Femur (tissue), 1 donor: ENCODE measurements around the gene PRKAG3.
"Not testable (repeated sequence)": the region's sequence is repeated elsewhere in the genome, so short reads cannot be mapped to it uniquely, and the experiment has no call there.

ENCODE experiments used
- DNase-seq: peaks from one replicate; pipeline ENCODE4 v3.0.0-alpha.2; 2017

The PRKAG3 gene

GRCh38 chr2:218861645-218862318 lies 30.2 kb upstream of the PRKAG3 start:
- no peak for DNase-seq

- peak; percentile 80 for DNase-seq
Measured at GRCh38 chr2:218860950-218861381, 29.4 kb upstream of the PRKAG3 start.

DNA sequence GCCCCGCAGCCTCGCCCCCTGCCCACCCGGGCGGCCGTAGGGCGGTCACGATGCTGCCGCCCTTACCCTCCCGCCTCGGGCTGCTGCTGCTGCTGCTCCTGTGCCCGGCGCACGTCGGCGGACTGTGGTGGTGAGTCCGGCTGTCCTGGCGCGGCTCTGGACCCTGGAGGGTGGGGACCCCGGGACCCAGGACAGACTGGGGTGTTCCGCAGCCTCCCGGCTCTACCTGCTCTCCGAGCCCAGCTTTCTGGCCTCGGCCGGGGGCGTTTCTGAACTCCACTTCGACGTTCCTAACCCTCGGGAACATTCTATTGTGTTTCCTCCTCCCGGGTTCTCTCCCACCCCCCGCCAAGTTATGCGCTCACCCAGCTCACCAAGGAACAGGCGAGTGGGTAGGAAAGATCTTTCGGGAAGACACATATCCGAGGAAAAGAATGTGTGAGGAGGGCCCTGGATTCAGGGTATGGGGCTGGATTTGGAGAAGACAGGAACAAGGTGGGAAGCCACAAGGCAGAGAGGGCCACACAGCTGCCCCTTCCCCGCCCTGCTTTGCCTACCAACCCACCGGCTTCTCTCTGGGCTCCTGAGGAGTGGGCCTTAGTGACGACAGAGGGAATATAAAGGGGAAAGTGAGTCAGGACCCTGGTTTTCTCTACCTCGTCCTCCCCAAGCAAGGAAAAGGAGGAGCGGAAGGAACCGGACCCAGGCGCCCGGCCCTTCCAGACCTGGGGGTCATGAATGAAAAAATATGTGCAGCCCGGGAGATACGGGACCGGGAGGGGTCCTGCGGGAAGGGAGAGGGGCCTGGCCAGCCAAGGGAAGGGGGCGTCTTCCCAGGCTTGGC lies 28.6 kb upstream of the PRKAG3 start:
- DNase-seq, result no peak

GRCh38 chr2:218859556-218859987 lies 28.0 kb upstream of the PRKAG3 start, which contains the start of gene WNT6:
Gene WNT6, plus strand, starts transcription at chr2:218859805. Its CDS starts 233 bp downstream, at chr2:218860038.
- no peak for DNase-seq

DNA sequence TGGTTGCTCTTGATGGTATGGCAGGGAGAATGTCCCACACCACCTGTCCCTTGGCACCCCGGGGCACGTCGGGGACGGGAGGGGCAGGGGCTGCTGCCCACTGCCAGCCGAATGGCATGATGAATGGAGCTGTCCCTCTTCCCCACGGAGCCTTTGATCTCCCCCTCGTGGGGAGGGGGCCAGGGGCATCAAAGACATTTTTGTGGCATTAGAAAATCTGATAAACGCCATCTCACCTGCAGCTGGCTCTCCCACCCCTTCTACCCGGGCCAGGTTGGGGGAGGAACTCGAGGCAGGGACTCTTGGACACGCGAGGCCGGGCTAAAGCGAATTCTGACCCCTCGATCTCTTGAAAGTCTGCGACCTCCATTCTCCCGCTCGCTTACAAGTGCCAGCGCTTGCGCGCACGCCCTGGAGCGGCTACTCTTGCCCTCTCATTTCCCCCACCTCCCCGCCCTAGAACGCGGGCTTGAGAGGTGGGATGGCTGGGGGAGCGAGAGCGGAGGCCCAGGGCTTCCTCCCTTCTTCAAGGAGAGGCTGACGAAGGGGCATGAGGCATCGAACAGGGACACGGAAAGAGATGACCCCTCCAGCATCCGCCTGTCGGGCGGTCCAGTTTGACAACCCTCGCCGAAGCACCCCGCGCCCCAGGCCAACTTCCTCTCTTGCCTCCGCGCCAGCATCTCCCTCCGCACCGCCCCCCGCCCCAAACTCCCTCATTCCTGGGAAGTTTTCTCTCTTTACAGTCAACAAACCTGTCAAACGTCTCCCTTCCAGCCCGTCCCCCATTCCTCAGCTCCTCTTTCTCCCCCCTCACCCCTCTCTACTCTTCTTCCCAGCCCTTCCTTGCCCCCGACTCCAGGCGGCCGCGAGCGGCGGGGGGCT lies 27.3 kb upstream of the PRKAG3 start:
- no peak for DNase-seq

DNA sequence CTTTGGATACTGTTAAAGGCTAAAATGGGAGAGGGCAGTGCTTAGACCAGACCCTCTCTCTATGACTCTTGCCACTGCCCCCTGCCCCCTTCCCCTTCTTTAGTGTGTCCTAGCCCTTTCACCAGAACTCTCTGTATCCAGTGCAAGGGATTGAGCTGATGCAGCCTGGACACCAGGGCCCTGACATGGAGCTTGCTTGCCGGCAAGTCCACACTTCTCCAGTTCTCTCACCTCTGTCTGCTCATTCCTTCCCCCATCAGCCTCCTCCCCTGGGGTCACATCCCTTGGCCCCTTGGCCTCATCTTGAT lies 26.5 kb upstream of the PRKAG3 start:
- DNase-seq, result no peak

DNA sequence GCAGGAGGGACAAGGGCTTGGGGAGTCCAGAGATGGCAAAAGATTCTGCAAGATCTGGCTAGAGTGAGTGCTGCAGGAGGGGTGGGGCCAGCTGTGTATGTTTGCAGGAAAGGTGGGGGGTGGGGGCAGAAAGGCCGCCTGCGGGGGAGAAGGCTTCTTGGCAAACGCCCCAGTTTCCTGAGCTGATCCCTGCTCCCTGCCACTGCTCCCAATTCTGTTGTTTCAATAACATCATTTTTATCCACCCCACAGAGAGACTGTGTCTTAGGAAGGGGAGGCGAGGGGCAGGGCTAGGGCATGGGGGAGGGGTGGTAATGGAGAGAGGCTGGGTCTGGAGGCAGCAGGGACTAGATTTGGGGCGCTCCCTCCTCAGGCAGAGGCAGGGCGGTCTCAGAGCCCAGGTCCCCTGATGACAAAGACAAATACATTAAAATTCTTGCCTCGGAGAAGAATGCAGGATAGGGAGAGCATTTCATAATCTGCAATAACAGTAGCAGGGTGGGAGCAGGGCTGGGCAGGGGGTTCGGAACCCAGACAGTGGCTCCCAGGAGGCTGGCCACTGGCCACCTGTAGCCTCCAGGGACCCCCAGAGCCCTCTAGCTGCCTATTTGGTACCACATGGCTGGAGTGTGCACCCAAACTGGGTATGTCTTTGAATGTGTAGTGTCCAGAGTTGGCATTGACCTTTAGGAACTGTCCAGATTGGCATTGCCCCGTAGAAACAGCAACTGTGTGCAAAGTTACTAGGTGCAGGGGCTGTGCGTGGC lies 26.0 kb upstream of the PRKAG3 start:
- no peak for DNase-seq

DNA sequence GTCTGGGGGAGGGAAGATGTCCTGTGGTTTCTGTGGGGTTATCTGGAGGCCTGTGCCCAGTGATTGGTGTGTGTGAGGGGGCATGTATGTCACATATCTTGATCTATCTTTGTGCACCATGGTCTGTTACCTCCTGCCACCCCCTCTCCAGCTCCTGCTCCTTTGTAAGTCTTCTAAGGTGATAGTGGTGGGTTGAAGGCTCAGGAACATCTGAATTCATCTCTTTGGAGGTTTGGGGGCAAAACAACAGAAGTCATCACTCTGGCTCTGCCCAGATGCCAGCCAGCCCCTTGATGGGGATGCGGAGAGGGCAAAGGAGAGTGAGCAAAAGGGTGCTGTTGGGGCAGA lies 25.3 kb upstream of the PRKAG3 start:
- no peak for DNase-seq

DNA sequence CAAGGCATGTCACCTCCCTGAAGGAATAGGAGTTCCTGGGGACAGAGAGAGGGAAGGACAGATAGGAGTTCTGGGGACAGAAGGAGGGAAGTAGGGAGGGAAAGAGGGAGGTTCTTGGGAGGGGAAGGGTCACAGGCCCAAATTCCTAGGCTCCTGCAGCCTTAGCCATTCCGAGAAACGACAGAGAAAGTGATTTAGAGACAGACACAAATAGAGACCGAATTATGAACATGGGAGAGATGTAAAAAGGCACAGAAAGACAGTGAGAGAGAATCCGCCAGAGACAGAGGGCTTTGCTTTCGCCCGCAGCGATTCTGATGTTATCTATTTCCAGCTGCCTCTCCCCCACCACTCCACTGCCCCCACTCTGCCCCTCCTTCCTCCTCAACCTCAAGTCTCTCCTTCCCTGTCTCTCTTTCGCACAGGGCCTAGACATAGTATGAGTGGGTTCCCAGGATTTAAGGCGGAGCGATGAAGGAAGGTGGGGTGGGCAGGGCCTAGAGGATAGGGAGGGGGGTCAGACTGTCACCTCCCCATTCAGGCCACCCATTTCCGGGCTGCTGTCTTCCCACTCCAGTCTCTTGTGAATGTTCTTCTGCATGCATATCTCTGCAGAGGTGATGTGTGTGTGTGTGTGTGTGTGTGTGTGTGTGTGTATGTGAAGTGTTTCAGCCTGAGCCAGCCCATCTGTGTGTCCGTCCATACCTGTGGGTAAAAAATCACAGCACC lies 24.7 kb upstream of the PRKAG3 start:
- DNase-seq, result no peak

- DNase-seq, result no peak
Measured at GRCh38 chr2:218855305-218856166, 23.9 kb upstream of the PRKAG3 start.

DNA sequence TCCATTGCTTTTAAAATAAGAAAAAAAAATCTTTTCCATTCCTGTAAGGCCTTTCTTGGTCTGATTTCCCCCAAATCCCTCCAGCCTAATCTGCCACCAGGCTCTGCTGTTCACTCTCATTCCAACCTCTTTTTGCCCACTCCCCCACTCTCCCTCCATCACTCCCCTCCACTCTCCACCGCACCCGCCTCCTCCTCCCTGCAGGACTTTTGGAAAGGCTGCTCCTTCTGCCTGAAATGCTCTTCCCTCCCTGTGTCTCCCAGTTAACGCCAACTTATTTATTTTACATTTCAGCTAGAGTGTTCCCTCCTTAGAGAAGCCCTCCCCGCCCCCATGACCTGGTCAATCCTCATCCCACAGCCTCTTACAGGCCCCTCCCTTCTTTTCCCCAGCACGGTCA lies 23.3 kb upstream of the PRKAG3 start:
- no peak for DNase-seq

- DNase-seq, result no peak
Measured at GRCh38 chr2:218853766-218854165, 22.2 kb upstream of the PRKAG3 start.

GRCh38 chr2:218852911-218853667 lies 21.5 kb upstream of the PRKAG3 start:
- DNase-seq, result peak; percentile 66

GRCh38 chr2:218851286-218851685 lies 19.7 kb upstream of the PRKAG3 start:
- DNase-seq, result no peak

DNA sequence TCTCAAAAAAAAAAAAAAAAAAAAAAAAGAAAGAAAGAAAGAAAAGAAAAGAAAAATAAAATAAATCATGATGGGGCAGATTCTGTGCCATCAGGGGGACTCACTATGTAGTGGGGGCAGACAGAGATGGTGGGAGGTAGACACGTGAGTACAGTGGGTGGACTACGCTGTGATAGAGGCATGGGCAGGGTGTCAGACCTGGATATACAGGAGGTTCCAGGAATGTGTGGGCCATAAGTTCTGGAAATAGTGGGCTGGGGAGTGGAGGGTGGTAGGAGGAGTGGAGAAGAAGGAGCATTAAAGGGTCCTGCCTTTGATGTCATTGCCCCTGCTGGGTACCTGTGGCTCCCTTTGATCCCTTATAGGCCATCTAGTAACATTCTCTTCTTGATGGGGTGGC lies 19.2 kb upstream of the PRKAG3 start:
- no peak for DNase-seq

GRCh38 chr2:218849721-218850120 lies 18.1 kb upstream of the PRKAG3 start:
- no peak for DNase-seq

- not testable (repeated sequence) for DNase-seq
Measured at GRCh38 chr2:218846963-218847362, 15.4 kb upstream of the PRKAG3 start.

GRCh38 chr2:218844334-218844733 lies 12.7 kb upstream of the PRKAG3 start:
- DNase-seq, result not testable (repeated sequence)

- no peak for DNase-seq
Measured at GRCh38 chr2:218839888-218840287, 8.3 kb upstream of the PRKAG3 start.

GRCh38 chr2:218839430-218839829 lies 7.8 kb upstream of the PRKAG3 start:
- no peak for DNase-seq
